OCI-LY3 (cell line): ENCODE measurements around the gene TBX2.

ENCODE experiments used
- H2AFZ ChIP-seq: fragments of 200-600, 300-600 bp; shearing (Covaris generic); 2 replicates; pipeline ENCODE4 v1.6.0; 2014; ENCODE audit warnings: antibody characterized with exemption, low read depth, low read length
- H3K27ac ChIP-seq: fragments of 200-600, 300-600 bp; sonication (generic); 2 replicates; pipeline ENCODE4 v1.5.1; 2014; ENCODE audit warnings: mild to moderate bottlenecking, low read length, moderate library complexity, mixed read lengths
- H3K27me3 ChIP-seq: fragments of 200-600, 300-600 bp; sonication (generic); 2 replicates; pipeline ENCODE4 v1.6.1; 2014; ENCODE audit warnings: low read depth, low read length, mixed read lengths
- H3K36me3 ChIP-seq: fragments of 200-600, 300-600 bp; sonication (generic); replicated peaks from 2 replicates; pipeline ENCODE3; 2014; ENCODE audit warnings: low read depth, low read length, mixed read lengths
- H3K4me1 ChIP-seq: fragments of 300-600, 200-600 bp; sonication (generic); 2 replicates; pipeline ENCODE4 v1.6.1; 2014; ENCODE audit warnings: low read length, mixed read lengths
- H3K4me2 ChIP-seq: fragments of 200-600, 300-600 bp; sonication (generic); 2 replicates; pipeline ENCODE4 v1.6.1; 2014; ENCODE audit warnings: low read length, mixed read lengths
- H3K4me3 ChIP-seq: fragments of 300-600, 200-600 bp; sonication (generic); 2 replicates; pipeline ENCODE4 v1.5.1; 2014; ENCODE audit warnings: antibody characterized with exemption, mild to moderate bottlenecking, low read length, moderate library complexity
- H3K79me2 ChIP-seq: fragments of 300-600, 200-600 bp; shearing (Covaris generic); 2 replicates; pipeline ENCODE4 v1.6.1; 2014; ENCODE audit warnings: mild to moderate bottlenecking, low read length, mixed read lengths
- H3K9ac ChIP-seq: fragments of 300-600, 200-600 bp; shearing (Covaris generic); 2 replicates; pipeline ENCODE4 v1.6.0; 2014; ENCODE audit warnings: mild to moderate bottlenecking, low read length, moderate library complexity
- H3K9me3 ChIP-seq: fragments of 200-600, 300-600 bp; shearing (Covaris generic); 2 replicates; pipeline ENCODE4 v1.6.1; 2014; ENCODE audit warnings: low read length, mixed read lengths; ENCODE audit not compliant: insufficient read depth
- H4K20me1 ChIP-seq: fragments of 200-600, 300-600 bp; sonication (generic); 2 replicates; pipeline ENCODE4 v1.6.1; 2016; ENCODE audit warnings: low read length, mixed read lengths; ENCODE audit not compliant: insufficient read depth
- EZH2phosphoT487 ChIP-seq: fragments of 200-600 bp; shearing (Covaris generic); IDR thresholded peaks from 2 replicates; pipeline ENCODE4 v1.6.1; 2018; ENCODE audit warnings: antibody characterized with exemption, mixed run types, low read depth
- TF ChIP-seq, protein P1 (sequence below): fragments of 200-600, 300-600 bp; sonication (generic); IDR thresholded peaks from 2 replicates; pipeline ENCODE4 v1.5.1; 2014; ENCODE audit warnings: antibody characterized with exemption, low read length, low read depth

Gene TBX2

DNA sequence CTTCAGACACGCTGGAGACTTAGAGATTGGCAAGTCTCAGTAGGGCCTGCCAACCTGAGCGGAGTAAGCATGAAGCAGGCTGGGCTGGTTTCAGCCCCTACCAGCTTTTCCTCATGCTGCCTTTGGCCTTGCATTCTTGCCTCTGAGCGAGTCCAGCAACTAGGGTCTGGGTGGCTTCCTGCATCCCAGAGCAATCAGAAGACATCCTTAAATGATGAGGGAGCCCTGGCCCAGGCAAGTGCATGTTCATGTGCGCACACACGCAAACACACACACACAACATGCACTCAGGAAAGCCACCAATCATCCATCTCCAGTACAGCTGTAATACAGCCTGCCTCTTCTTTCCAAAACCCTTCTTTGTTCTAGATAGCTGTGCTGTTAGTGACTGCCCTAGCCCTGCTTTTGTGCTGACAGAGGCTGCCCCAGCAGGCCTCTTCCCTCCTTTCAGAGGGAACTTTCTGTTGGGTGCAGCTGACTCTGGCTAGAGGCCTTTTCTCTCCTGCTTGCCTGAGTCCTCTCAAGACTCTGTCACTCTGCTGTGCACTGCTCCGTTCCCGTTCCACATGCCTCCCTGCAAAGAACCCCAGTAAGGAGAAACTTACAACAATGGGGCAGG lies 30.7 kb upstream of the TBX2 start:
- H3K9ac ChIP-seq, result no peak overlapping the region
- no peaks in the 10 kb centered on the region for H3K27me3 ChIP-seq
- no peak overlapping the region for H3K27ac ChIP-seq
- no peak overlapping the region for H3K4me2 ChIP-seq
- H3K4me3 ChIP-seq, result no peak overlapping the region
- no peaks in the 10 kb centered on the region for H3K79me2 ChIP-seq
- H4K20me1 ChIP-seq, result no peaks in the 10 kb centered on the region
- no peaks in the 10 kb centered on the region for H3K4me1 ChIP-seq
- TF ChIP-seq, protein P1, sequence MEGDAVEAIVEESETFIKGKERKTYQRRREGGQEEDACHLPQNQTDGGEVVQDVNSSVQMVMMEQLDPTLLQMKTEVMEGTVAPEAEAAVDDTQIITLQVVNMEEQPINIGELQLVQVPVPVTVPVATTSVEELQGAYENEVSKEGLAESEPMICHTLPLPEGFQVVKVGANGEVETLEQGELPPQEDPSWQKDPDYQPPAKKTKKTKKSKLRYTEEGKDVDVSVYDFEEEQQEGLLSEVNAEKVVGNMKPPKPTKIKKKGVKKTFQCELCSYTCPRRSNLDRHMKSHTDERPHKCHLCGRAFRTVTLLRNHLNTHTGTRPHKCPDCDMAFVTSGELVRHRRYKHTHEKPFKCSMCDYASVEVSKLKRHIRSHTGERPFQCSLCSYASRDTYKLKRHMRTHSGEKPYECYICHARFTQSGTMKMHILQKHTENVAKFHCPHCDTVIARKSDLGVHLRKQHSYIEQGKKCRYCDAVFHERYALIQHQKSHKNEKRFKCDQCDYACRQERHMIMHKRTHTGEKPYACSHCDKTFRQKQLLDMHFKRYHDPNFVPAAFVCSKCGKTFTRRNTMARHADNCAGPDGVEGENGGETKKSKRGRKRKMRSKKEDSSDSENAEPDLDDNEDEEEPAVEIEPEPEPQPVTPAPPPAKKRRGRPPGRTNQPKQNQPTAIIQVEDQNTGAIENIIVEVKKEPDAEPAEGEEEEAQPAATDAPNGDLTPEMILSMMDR, result no peak
- no peak for TF ChIP-seq EZH2phosphoT487
- no peaks in the 10 kb centered on the region for H3K9me3 ChIP-seq
- no peaks in the 10 kb centered on the region for H3K36me3 ChIP-seq
- no peak overlapping the region for H2AFZ ChIP-seq

DNA sequence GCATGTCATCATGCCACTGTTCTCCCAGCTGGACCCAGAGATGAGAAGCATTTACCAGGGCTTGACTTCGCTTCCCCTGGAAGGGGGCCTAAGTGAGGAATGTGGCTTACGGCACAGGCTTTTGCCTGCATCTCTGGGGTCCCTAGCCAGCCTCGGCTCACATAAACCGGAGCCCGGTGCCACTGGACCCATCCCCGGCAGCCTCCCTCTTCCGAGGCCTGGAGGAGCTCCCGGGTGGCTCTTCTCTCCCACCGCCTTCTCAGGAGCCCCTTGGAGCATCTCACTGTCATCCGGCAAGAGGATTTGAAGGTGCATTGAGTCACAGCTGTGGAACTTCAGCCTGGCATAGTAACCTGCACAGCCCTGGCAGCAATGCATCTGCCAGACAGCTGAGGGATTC lies 29.9 kb upstream of the TBX2 start:
- Histone ChIP-seq H3K4me3 (no peak overlapping the region), H4K20me1 (no peaks in the 10 kb centered on the region), H3K4me2 (no peak overlapping the region), H3K27ac (no peak overlapping the region), H3K27me3 (no peaks in the 10 kb centered on the region), H3K9ac (no peak overlapping the region), H2AFZ (no peak overlapping the region), H3K79me2 (no peaks in the 10 kb centered on the region), H3K36me3 (no peaks in the 10 kb centered on the region), H3K9me3 (no peaks in the 10 kb centered on the region), H3K4me1 (no peaks in the 10 kb centered on the region)
- TF ChIP-seq, protein P1, result no peak
- no peak for TF ChIP-seq EZH2phosphoT487

DNA sequence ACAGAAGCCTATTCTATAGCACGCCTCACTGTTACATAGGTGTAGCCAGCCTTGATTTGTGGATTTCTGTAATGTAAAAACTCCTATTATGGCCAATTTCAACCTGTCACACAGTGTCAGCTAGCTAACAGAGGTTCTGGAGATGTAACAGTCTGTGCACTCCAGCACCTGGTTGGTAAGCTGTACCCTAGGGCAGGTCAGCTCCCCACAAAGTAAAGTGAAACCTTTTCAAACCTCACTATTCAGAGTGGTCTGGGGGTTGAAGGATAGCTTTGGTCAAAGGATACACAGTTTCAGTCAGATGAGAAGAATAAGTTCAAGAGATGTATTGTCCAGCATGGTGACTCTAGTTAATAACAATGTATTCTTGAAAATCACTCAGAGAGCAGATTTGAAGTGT lies 28.5 kb upstream of the TBX2 start:
- TF ChIP-seq EZH2phosphoT487, result no peak
- TF ChIP-seq, protein P1, result no peak
- Histone ChIP-seq H2AFZ (no peak overlapping the region), H3K9me3 (no peaks in the 10 kb centered on the region), H3K4me1 (no peaks in the 10 kb centered on the region), H3K27ac (no peak overlapping the region), H3K4me3 (no peak overlapping the region), H4K20me1 (no peaks in the 10 kb centered on the region), H3K79me2 (no peaks in the 10 kb centered on the region), H3K36me3 (no peaks in the 10 kb centered on the region), H3K27me3 (no peaks in the 10 kb centered on the region), H3K9ac (no peak overlapping the region), H3K4me2 (no peak overlapping the region)

DNA sequence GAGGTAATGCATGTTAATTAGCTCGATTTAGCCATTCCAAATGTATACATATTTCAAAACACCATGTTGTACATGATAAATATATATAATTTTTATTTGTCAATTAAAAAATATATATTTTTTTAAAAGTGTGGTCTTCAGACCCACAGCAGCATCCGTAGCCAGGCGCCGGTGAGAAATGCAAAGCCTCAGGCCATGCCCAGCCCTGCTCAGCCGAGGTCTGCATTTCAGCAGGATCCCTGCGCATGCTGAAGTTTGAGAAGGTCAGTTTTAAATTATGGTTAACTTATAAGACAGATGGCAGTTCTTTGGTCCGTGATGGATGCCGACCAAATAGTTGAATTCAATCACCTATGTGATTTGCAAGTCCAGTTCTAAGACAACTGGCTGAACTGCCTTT lies 28.0 kb upstream of the TBX2 start:
- H3K27ac ChIP-seq, result no peak overlapping the region
- H3K79me2 ChIP-seq, result no peaks in the 10 kb centered on the region
- no peaks in the 10 kb centered on the region for H3K4me1 ChIP-seq
- no peaks in the 10 kb centered on the region for H3K27me3 ChIP-seq
- no peaks in the 10 kb centered on the region for H3K9me3 ChIP-seq
- H3K9ac ChIP-seq, result no peak overlapping the region
- H3K4me3 ChIP-seq, result no peak overlapping the region
- H2AFZ ChIP-seq, result no peak overlapping the region
- H3K36me3 ChIP-seq, result no peaks in the 10 kb centered on the region
- TF ChIP-seq EZH2phosphoT487, result no peak
- TF ChIP-seq, protein P1, result no peak
- H3K4me2 ChIP-seq, result no peak overlapping the region
- no peaks in the 10 kb centered on the region for H4K20me1 ChIP-seq
